HCT116 (cell line): ENCODE results near the gene ADGRE3. TPM values are rescaled to one million over a fixed set of nuclear protein-coding genes. Genes with fewer than 3 reads are reported as not detected.

Experiments
- ATAC-seq: fragments of 200-7000 bp; cut with Tn5 transposase; 2 replicates; pipeline ENCODE4 v1.9.1; 2020; ENCODE audit warnings: mild to moderate bottlenecking, moderate library complexity
- BruUV-seq: library from RNA; stranded (reverse); fragments of 400-500 nt; replicated peaks from 2 replicates; lab custom pipeline; 2021; lab: Mats Ljungman, UMichigan
- CTCF ChIA-PET: fragments of 300-600 bp; sonication (Branson Sonifier 250); formaldehyde crosslinking; loops from one replicate; lab custom pipeline; 2021; ENCODE audit warnings: antibody characterized with exemption; lab: Charles Lee
- POLR2A ChIA-PET: fragments of 300-600, 350-600 bp; sonication (Branson Sonifier 250); formaldehyde crosslinking; loops from one replicate; lab custom pipeline; 2021; ENCODE audit warnings: antibody characterized with exemption; lab: Charles Lee
- RAD21 ChIA-PET, 2 experiments: fragments of 300-600 bp; sonication (Branson Sonifier 250); formaldehyde crosslinking; loops; one replicate each; lab custom pipeline; 2023; ENCODE audit warnings: low total read pairs in 2 of 2; ENCODE audit not compliant: uncharacterized antibody in 2 of 2, unreplicated experiment in 2 of 2, low non-redundant PET in 1 of 2; lab: Charles Lee
- DNase-seq: peaks from one replicate; pipeline ENCODE4 v3.0.0-alpha.2; 2010; ENCODE audit warnings: low read depth, low spot score
- H2AFZ ChIP-seq: fragments of 200-600 bp; shearing (Covaris generic), sonication (generic); 2 replicates; pipeline ENCODE4 v1.6.1; 2017; ENCODE audit warnings: low read depth, mixed run types, mixed read lengths, antibody characterized with exemption, low read length; ENCODE audit not compliant: poor library complexity, severe bottlenecking
- H3K27ac ChIP-seq: 2 replicates; pipeline ENCODE4 v1.5.1; 2012; ENCODE audit warnings: low read depth, low read length
- H3K27me3 ChIP-seq: fragments of 200-600 bp; sonication (generic); 2 replicates; pipeline ENCODE4 v1.6.1; 2016; ENCODE audit warnings: mixed run types, low read length, mixed read lengths; ENCODE audit not compliant: insufficient read depth
- H3K36me3 ChIP-seq, 2 experiments: fragments of 200-500 bp in 1 of 2; fragments of 200-600 bp in 1 of 2; sonication (Bioruptor generic) in 1 of 2; sonication (generic) in 1 of 2; 2 replicates each; pipeline versions ENCODE4 v1.5.1 to v1.6.1; 2014 to 2016; ENCODE audit warnings: low read length in 2 of 2, inconsistent platforms in 1 of 2, mixed read lengths in 1 of 2, mixed run types in 1 of 2; ENCODE audit not compliant: insufficient read depth in 2 of 2, control insufficient read depth in 1 of 2
- H3K4me1 ChIP-seq, 2 experiments: fragments of 200-600 bp in 1 of 2; sonication (generic) in 1 of 2; 2 replicates each; pipeline versions ENCODE4 v1.5.1 to v1.6.1; 2012 to 2017; ENCODE audit warnings: low read length in 2 of 2, inconsistent platforms in 1 of 2, mild to moderate bottlenecking in 1 of 2, mixed read lengths in 1 of 2, mixed run types in 1 of 2, moderate library complexity in 1 of 2; ENCODE audit not compliant: insufficient read depth in 2 of 2, control insufficient read depth in 1 of 2
- H3K4me2 ChIP-seq: fragments of 200-600 bp; sonication (generic); 2 replicates; pipeline ENCODE4 v1.6.1; 2017; ENCODE audit warnings: mixed run types, low read length, mixed read lengths
- H3K4me3 ChIP-seq, 2 experiments: fragments of 200-600 bp in 1 of 2; sonication (generic) in 1 of 2; replicated peaks in 1 of 2; 2 replicates each; pipeline ENCODE4 v1.5.1; 2011 to 2016; ENCODE audit warnings: low read length in 2 of 2, control low read depth in 1 of 2, low read depth in 1 of 2, mild to moderate bottlenecking in 1 of 2, mixed read lengths in 1 of 2, mixed run types in 1 of 2
- H3K79me2 ChIP-seq: fragments of 200-600 bp; sonication (generic); 2 replicates; pipeline ENCODE4 v1.6.1; 2017; ENCODE audit warnings: mild to moderate bottlenecking, mixed run types, low read length, moderate library complexity, mixed read lengths; ENCODE audit not compliant: insufficient read depth
- H3K9ac ChIP-seq: fragments of 200-600 bp; sonication (generic); 2 replicates; pipeline ENCODE4 v1.6.1; 2016; ENCODE audit warnings: low read length, mixed read lengths
- H3K9me2 ChIP-seq: fragments of 200-600 bp; sonication (generic), shearing (Covaris generic); 2 replicates; pipeline ENCODE4 v1.6.1; 2017; ENCODE audit warnings: mixed run types, mild to moderate bottlenecking, moderate library complexity; ENCODE audit not compliant: insufficient read depth
- H3K9me3 ChIP-seq, 2 experiments: fragments of 200-500 bp in 1 of 2; fragments of 200-600 bp in 1 of 2; sonication (Bioruptor generic) in 1 of 2; sonication (generic) in 1 of 2; 2 replicates each; pipeline ENCODE4 v1.6.1; 2014 to 2017; ENCODE audit warnings: low read length in 2 of 2, mixed read lengths in 2 of 2, inconsistent platforms in 1 of 2, low read depth in 1 of 2, mild to moderate bottlenecking in 1 of 2, mixed run types in 1 of 2, moderate library complexity in 1 of 2; ENCODE audit not compliant: control insufficient read depth in 1 of 2, insufficient read depth in 1 of 2
- H4K20me1 ChIP-seq: fragments of 200-600 bp; sonication (generic), shearing (Covaris generic); 2 replicates; pipeline ENCODE4 v1.6.1; 2017; ENCODE audit warnings: mixed run types, mild to moderate bottlenecking, moderate library complexity; ENCODE audit not compliant: insufficient read depth
- CEBPB ChIP-seq: IDR thresholded peaks from 2 replicates; pipeline ENCODE4 v1.6.1; 2012; ENCODE audit warnings: low read depth
- EGR1 ChIP-seq: IDR thresholded peaks from 2 replicates; pipeline ENCODE4 v1.6.1; 2012; ENCODE audit warnings: low read depth
- ELF1 ChIP-seq: IDR thresholded peaks from 2 replicates; pipeline ENCODE4 v1.6.1; 2012; ENCODE audit warnings: low read depth, borderline replicate concordance
- EZH2phosphoT487 ChIP-seq: fragments of 200-600 bp; IDR thresholded peaks from 2 replicates; pipeline ENCODE4 v1.6.1; 2018; ENCODE audit warnings: antibody characterized with exemption, borderline replicate concordance
- RAD21 ChIP-seq: IDR thresholded peaks from 2 replicates; pipeline ENCODE4 v1.6.1; 2012; ENCODE audit warnings: low read depth, mild to moderate bottlenecking
- SIN3A ChIP-seq: IDR thresholded peaks from 2 replicates; pipeline ENCODE4 v1.6.1; 2012; ENCODE audit warnings: low read depth
- SP1 ChIP-seq: IDR thresholded peaks from 2 replicates; pipeline ENCODE4 v1.6.1; 2012; ENCODE audit warnings: low read depth
- SRF ChIP-seq: IDR thresholded peaks from 2 replicates; pipeline ENCODE4 v1.6.1; 2012; ENCODE audit warnings: low read depth
- TCF7L2 ChIP-seq: IDR thresholded peaks from 2 replicates; pipeline ENCODE4 v1.7.0; 2011; ENCODE audit warnings: borderline replicate concordance, inconsistent platforms; ENCODE audit not compliant: insufficient read depth, insufficient read length; ENCODE audit errors: extremely low read depth
- YY1 ChIP-seq: IDR thresholded peaks from 2 replicates; pipeline ENCODE4 v1.6.1; 2011; ENCODE audit warnings: low read length, low read depth, moderate library complexity, mild to moderate bottlenecking; ENCODE audit not compliant: insufficient replicate concordance; ENCODE audit errors: extremely low read depth
- ZFX ChIP-seq: fragments of 450-650 bp; IDR thresholded peaks from 2 replicates; pipeline ENCODE4 v1.6.1; 2017
- intact Hi-C: fragments of 100-400 bp; cut with micrococcal nuclease; formaldehyde crosslinking; loops from 2 replicates; pipeline ENCODE4 v1.10.0; 2022
- total RNA-seq: library from RNA; stranded (reverse); gene quantifications from one replicate; pipeline ENCODE4 v1.2.1, GENCODE V29; 2021; ENCODE audit not compliant: unreplicated experiment
- TF ChIP-seq, protein P1 (sequence below): IDR thresholded peaks from 2 replicates; pipeline ENCODE4 v1.6.1; 2012
- TF ChIP-seq, protein P2 (sequence below), 3 experiments: fragments of 200-600 bp in 1 of 3; sonication (generic) in 1 of 3; IDR thresholded peaks in 2 of 3; conservative IDR thresholded peaks in 1 of 3; 2 replicates each; pipeline ENCODE4 v1.5.1; 2012 to 2017; ENCODE audit warnings: low read depth in 2 of 3, low read length in 2 of 3, antibody characterized with exemption in 1 of 3, borderline replicate concordance in 1 of 3, control low read depth in 1 of 3, mild to moderate bottlenecking in 1 of 3, mixed read lengths in 1 of 3, mixed run types in 1 of 3, moderate library complexity in 1 of 3; ENCODE audit not compliant: insufficient read depth in 1 of 3
- TF ChIP-seq, protein P3 (sequence below): IDR thresholded peaks from 2 replicates; pipeline ENCODE4 v1.6.1; 2012; ENCODE audit warnings: low read depth
- TF ChIP-seq, protein P4 (sequence below): IDR thresholded peaks from 2 replicates; pipeline ENCODE4 v1.6.1; 2012

ADGRE3 gene
- total RNA-seq, 1 experiment from 2014 or later, result not detected

DNA sequence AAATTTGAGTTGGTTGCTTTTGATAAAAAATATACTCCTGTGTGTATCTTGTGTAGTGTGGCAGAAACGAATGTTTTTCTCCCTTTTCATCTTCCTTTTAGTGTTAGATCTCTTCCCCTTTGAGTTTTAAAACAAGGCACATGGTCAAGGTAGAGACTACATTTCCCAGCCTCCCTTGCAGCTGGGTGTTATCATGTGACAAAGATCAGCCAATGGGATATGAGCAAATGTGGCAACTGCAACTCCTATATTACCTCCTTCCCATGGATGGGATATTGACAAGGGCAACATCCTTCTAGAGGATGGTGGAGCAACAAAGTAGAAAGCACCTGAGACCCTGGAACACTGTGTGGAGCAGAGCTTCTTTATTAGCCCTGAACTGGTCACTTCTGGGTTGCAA lies 42.4 kb downstream of the ADGRE3 start:
- Histone ChIP-seq H3K36me3 (no peaks in the 10 kb centered on the region), H3K79me2 (no peaks in the 10 kb centered on the region), H4K20me1 (no peaks in the 10 kb centered on the region), H3K27ac (no peak overlapping the region), H3K4me3 (no peak overlapping the region), H3K27me3 (no peaks in the 10 kb centered on the region), H2AFZ (peak overlapping the region; percentile 27), H3K9me2 (no peaks in the 10 kb centered on the region), H3K9ac (no peak overlapping the region), H3K9me3 (peaks cover 0 to 7% of the 10 kb centered on the region in 2 experiments; a peak in 1 of 4 replicates), H3K4me2 (no peak overlapping the region), H3K4me1 (no peaks in the 10 kb centered on the region)
- ChIA-PET CTCF (interaction anchor here (1.0 to 1.3 kb wide), 2 partner anchors 54 to 58 kb away, joined by 3 to 4 read pairs; no protein-coding TSS in a partner anchor), RAD21 (no interaction called here), POLR2A (no interaction called here)
- no peak for TF ChIP-seq ZFX
- peak; percentile 66 for TF ChIP-seq SP1
- TF ChIP-seq YY1, result peak; percentile 38
- ATAC-seq (peak; percentile 88), DNase-seq (peak; percentile 75)
- intact Hi-C loops, result no loop called here
- no TSS peak for BruUV-seq

DNA sequence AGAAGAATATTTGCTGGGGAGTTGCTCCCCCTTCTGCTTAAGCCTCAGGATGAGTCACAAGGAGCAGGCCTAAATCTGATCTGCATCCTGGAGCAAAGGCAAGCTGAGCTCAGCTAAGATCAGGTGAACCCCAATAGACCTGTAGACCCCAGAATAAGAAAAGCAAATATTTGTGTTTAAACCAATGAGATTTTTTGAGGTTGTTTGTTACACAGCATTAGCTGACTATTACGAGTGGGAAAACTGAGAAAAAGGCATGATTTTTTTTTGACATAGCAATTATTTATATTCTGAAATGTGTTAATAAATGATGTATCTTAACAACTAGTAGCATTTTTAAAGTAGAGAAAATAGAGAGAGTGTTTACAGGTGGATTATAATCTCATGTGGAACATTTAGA lies 45.1 kb downstream of the ADGRE3 start:
- no peak for DNase-seq
- ChIA-PET RAD21 (no interaction called here), POLR2A (no interaction called here), CTCF (no interaction called here)
- Histone ChIP-seq H4K20me1 (no peaks in the 10 kb centered on the region), H3K4me2 (no peak overlapping the region), H3K4me3 (no peak overlapping the region), H3K36me3 (no peaks in the 10 kb centered on the region), H3K9ac (no peak overlapping the region), H3K79me2 (no peaks in the 10 kb centered on the region), H3K9me2 (no peaks in the 10 kb centered on the region), H3K4me1 (no peaks in the 10 kb centered on the region), H3K27ac (no peak overlapping the region), H2AFZ (no peak overlapping the region), H3K27me3 (no peaks in the 10 kb centered on the region), H3K9me3 (peaks cover 0 to 7% of the 10 kb centered on the region in 2 experiments; a peak in 1 of 4 replicates)
- intact Hi-C loops, result no loop called here
- no TSS peak for BruUV-seq
- no peak for ATAC-seq
- TF ChIP-seq, protein P1, sequence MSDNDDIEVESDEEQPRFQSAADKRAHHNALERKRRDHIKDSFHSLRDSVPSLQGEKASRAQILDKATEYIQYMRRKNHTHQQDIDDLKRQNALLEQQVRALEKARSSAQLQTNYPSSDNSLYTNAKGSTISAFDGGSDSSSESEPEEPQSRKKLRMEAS, result no peak
- TF ChIP-seq YY1 (no peak), CEBPB (no peak), ELF1 (no peak), ZFX (no peak), TCF7L2 (no peak), SRF (no peak), EGR1 (no peak), SP1 (no peak), SIN3A (no peak), RAD21 (no peak), EZH2phosphoT487 (no peak)
- TF ChIP-seq, protein P2, sequence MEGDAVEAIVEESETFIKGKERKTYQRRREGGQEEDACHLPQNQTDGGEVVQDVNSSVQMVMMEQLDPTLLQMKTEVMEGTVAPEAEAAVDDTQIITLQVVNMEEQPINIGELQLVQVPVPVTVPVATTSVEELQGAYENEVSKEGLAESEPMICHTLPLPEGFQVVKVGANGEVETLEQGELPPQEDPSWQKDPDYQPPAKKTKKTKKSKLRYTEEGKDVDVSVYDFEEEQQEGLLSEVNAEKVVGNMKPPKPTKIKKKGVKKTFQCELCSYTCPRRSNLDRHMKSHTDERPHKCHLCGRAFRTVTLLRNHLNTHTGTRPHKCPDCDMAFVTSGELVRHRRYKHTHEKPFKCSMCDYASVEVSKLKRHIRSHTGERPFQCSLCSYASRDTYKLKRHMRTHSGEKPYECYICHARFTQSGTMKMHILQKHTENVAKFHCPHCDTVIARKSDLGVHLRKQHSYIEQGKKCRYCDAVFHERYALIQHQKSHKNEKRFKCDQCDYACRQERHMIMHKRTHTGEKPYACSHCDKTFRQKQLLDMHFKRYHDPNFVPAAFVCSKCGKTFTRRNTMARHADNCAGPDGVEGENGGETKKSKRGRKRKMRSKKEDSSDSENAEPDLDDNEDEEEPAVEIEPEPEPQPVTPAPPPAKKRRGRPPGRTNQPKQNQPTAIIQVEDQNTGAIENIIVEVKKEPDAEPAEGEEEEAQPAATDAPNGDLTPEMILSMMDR (IDR thresholded peaks at IDR 0.05 in 2 of 3, conservative IDR thresholded peaks at IDR 0.05 in 1 of 3; ENCODE audit: borderline replicate concordance in 1 of 3, insufficient read depth in 1 of 3, low read depth in 2 of 3, low read length in 2 of 3), result no peak
- TF ChIP-seq, protein P3, sequence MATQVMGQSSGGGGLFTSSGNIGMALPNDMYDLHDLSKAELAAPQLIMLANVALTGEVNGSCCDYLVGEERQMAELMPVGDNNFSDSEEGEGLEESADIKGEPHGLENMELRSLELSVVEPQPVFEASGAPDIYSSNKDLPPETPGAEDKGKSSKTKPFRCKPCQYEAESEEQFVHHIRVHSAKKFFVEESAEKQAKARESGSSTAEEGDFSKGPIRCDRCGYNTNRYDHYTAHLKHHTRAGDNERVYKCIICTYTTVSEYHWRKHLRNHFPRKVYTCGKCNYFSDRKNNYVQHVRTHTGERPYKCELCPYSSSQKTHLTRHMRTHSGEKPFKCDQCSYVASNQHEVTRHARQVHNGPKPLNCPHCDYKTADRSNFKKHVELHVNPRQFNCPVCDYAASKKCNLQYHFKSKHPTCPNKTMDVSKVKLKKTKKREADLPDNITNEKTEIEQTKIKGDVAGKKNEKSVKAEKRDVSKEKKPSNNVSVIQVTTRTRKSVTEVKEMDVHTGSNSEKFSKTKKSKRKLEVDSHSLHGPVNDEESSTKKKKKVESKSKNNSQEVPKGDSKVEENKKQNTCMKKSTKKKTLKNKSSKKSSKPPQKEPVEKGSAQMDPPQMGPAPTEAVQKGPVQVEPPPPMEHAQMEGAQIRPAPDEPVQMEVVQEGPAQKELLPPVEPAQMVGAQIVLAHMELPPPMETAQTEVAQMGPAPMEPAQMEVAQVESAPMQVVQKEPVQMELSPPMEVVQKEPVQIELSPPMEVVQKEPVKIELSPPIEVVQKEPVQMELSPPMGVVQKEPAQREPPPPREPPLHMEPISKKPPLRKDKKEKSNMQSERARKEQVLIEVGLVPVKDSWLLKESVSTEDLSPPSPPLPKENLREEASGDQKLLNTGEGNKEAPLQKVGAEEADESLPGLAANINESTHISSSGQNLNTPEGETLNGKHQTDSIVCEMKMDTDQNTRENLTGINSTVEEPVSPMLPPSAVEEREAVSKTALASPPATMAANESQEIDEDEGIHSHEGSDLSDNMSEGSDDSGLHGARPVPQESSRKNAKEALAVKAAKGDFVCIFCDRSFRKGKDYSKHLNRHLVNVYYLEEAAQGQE, result no peak
- TF ChIP-seq, protein P4, sequence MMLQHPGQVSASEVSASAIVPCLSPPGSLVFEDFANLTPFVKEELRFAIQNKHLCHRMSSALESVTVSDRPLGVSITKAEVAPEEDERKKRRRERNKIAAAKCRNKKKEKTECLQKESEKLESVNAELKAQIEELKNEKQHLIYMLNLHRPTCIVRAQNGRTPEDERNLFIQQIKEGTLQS, result no peak
